Panc1 (cell line): ENCODE data around the gene MSI2. TPM values are rescaled to one million over a fixed set of nuclear protein-coding genes. Genes with fewer than 3 reads are reported as not detected.

ENCODE experiments used
- ATAC-seq: fragments of 200-7000 bp; cut with Tn5 transposase; 2 replicates; pipeline ENCODE4 v1.9.1; 2020; ENCODE audit warnings: mild to moderate bottlenecking, moderate library complexity
- BruUV-seq: library from RNA; stranded (reverse); fragments of 400-500 nt; replicated peaks from 2 replicates; lab custom pipeline; 2021; lab: Mats Ljungman, UMichigan
- CTCF ChIA-PET: fragments of 300-600 bp; sonication (Branson Sonifier 250); formaldehyde crosslinking; loops from one replicate; lab custom pipeline; 2022; ENCODE audit warnings: antibody characterized with exemption; lab: Charles Lee
- POLR2A ChIA-PET: fragments of 300-600 bp; sonication (Branson Sonifier 250); formaldehyde crosslinking; loops from one replicate; lab custom pipeline; 2022; ENCODE audit warnings: antibody characterized with exemption; lab: Charles Lee
- DNase-seq: peaks from one replicate; pipeline ENCODE4 v3.0.0-alpha.2; 2010; ENCODE audit warnings: low read depth, low spot score
- H3K27ac ChIP-seq: 2 replicates; pipeline ENCODE4 v1.5.1; 2011; ENCODE audit warnings: mild to moderate bottlenecking, low read length, inconsistent platforms
- H3K27me3 ChIP-seq: fragments of 200-500 bp; sonication (Bioruptor generic); 2 replicates; pipeline ENCODE4 v1.6.0; 2014; ENCODE audit warnings: low read length, inconsistent platforms; ENCODE audit not compliant: control insufficient read depth, insufficient read depth
- H3K36me3 ChIP-seq: fragments of 200-500 bp; sonication (Bioruptor generic); 2 replicates; pipeline ENCODE4 v1.5.1; 2014; ENCODE audit warnings: inconsistent platforms, mild to moderate bottlenecking, low read length, moderate library complexity; ENCODE audit not compliant: control insufficient read depth, insufficient read depth
- H3K4me1 ChIP-seq: 2 replicates; pipeline ENCODE4 v1.5.1; 2011; ENCODE audit warnings: inconsistent platforms, mild to moderate bottlenecking, low read length, moderate library complexity; ENCODE audit not compliant: control insufficient read depth, insufficient read depth
- H3K4me3 ChIP-seq, 2 experiments: 2 replicates each; pipeline ENCODE4 v1.5.1; 2011 to 2012; ENCODE audit warnings: low read depth in 2 of 2, low read length in 2 of 2, mild to moderate bottlenecking in 2 of 2, inconsistent platforms in 1 of 2, moderate library complexity in 1 of 2
- H3K9me3 ChIP-seq: fragments of 200-500 bp; sonication (Bioruptor generic); 2 replicates; pipeline ENCODE4 v1.5.1; 2014; ENCODE audit warnings: low read depth, mild to moderate bottlenecking, inconsistent platforms, low read length, moderate library complexity; ENCODE audit not compliant: control insufficient read depth, insufficient read depth
- POLR2AphosphoS5 ChIP-seq: IDR thresholded peaks from 2 replicates; pipeline ENCODE4 v1.6.1; 2012; ENCODE audit warnings: mild to moderate bottlenecking, low read depth, low read length, moderate library complexity
- REST ChIP-seq, 2 experiments: IDR thresholded peaks; 2 replicates each; pipeline ENCODE4 v1.6.1; 2011 to 2012; ENCODE audit warnings: low read depth in 2 of 2, control low read depth in 1 of 2, low read length in 1 of 2, mild to moderate bottlenecking in 1 of 2, moderate library complexity in 1 of 2; ENCODE audit not compliant: insufficient read depth in 1 of 2
- SIN3A ChIP-seq: IDR thresholded peaks from 2 replicates; pipeline ENCODE4 v1.6.1; 2012; ENCODE audit warnings: low read depth, mild to moderate bottlenecking, low read length, moderate library complexity, borderline replicate concordance; ENCODE audit not compliant: insufficient read depth
- TCF7L2 ChIP-seq: IDR thresholded peaks from 2 replicates; pipeline ENCODE4 v1.6.1; 2011; ENCODE audit warnings: mild to moderate bottlenecking, low read depth, low read length, inconsistent platforms
- in situ Hi-C: cut with HindIII; loops from 2 replicates; pipeline ENCODE4 v1.10.0; 2016; ENCODE audit warnings: low sequenced_read_pairs, low pct_unique_long_range_greater_than_20kb
- intact Hi-C: fragments of 100-400 bp; cut with micrococcal nuclease; formaldehyde crosslinking; loops from one replicate; pipeline ENCODE4 v1.10.0; 2022; ENCODE audit not compliant: unreplicated experiment
- total RNA-seq: library from RNA; stranded (reverse); gene quantifications from one replicate; pipeline ENCODE4 v1.2.1, GENCODE V29; 2021; ENCODE audit not compliant: unreplicated experiment
- TF ChIP-seq, protein P1 (sequence below): fragments of 450-650 bp; IDR thresholded peaks from 2 replicates; pipeline ENCODE4 v1.5.1; 2017; ENCODE audit warnings: mild to moderate bottlenecking

MSI2 gene
- total RNA-seq, 1 experiment from 2014 or later, result 38.5 TPM

GRCh38 chr17:57553991-57554825 is 297.9 kb downstream of the MSI2 start:
- CTCF ChIA-PET, result interaction anchor here (0.6 kb wide), 2 partner anchors 129 to 211 kb away, joined by 3 to 6 read pairs; no protein-coding TSS in a partner anchor

More at GRCh38 chr17:57553991-57554825, 297.9 kb downstream of the MSI2 start:
- intact Hi-C loops, result no loop called here
- no peaks in the 10 kb centered on the region for H3K9me3 ChIP-seq
- no TSS peak for BruUV-seq
- in situ Hi-C loops, result no loop called here
- no peaks in the 10 kb centered on the region for H3K4me1 ChIP-seq
- no peak for DNase-seq
- POLR2A ChIA-PET, result interaction anchor here (0.6 kb wide), 2 partner anchors 10 to 303 kb away, joined by 3 to 9 read pairs; no protein-coding TSS in a partner anchor
- H3K4me3 ChIP-seq, result no peak overlapping the region
- H3K36me3 ChIP-seq, result no peaks in the 10 kb centered on the region
- TF ChIP-seq REST (IDR thresholded peaks at IDR 0.05; ENCODE audit: insufficient read depth in 1 of 2, low read depth in 2 of 2, low read length in 1 of 2) (no peak), POLR2AphosphoS5 (no peak), SIN3A (no peak), TCF7L2 (no peak)
- TF ChIP-seq, protein P1, sequence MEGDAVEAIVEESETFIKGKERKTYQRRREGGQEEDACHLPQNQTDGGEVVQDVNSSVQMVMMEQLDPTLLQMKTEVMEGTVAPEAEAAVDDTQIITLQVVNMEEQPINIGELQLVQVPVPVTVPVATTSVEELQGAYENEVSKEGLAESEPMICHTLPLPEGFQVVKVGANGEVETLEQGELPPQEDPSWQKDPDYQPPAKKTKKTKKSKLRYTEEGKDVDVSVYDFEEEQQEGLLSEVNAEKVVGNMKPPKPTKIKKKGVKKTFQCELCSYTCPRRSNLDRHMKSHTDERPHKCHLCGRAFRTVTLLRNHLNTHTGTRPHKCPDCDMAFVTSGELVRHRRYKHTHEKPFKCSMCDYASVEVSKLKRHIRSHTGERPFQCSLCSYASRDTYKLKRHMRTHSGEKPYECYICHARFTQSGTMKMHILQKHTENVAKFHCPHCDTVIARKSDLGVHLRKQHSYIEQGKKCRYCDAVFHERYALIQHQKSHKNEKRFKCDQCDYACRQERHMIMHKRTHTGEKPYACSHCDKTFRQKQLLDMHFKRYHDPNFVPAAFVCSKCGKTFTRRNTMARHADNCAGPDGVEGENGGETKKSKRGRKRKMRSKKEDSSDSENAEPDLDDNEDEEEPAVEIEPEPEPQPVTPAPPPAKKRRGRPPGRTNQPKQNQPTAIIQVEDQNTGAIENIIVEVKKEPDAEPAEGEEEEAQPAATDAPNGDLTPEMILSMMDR, result no peak
- ATAC-seq, result no peak
- no peak overlapping the region for H3K27ac ChIP-seq
- H3K27me3 ChIP-seq, result no peaks in the 10 kb centered on the region
